Measurements from ENCODE around the gene ZFP64. TPM values are rescaled to one million over a fixed set of nuclear protein-coding genes. Genes with fewer than 3 reads are reported as not detected.
A peak's percentile ranks its signal among the peaks of the same experiment; 100 is the strongest.
"Not testable (repeated sequence)": the region's sequence is repeated elsewhere in the genome, so short reads cannot be mapped to it uniquely, and the experiment has no call there.

The ZFP64 gene
- 10.8 and 14.0 TPM in 2 replicates for total RNA-seq (2014; rRNA removed; shearing (Covaris generic))

- peak; percentile 66 for DNase-seq (ENCODE audit: low spot score)
These were observed at the start of gene ZFP64 for GRCh38 chr20:52191132-52191915. Gene ZFP64 (minus strand): TSS chr20:52191779. CDS start chr20:52191636, 143 bp downstream.

- DNase-seq (ENCODE audit: low spot score): no peak
These were observed 49.2 kb upstream of the ZFP64 start for GRCh38 chr20:52240802-52241201.

GRCh38 chr20:52239102-52239501 lies 47.5 kb upstream of the ZFP64 start:
- no peak for DNase-seq (ENCODE audit: low spot score)

- no peak for DNase-seq (ENCODE audit: low spot score)
These were observed 44.7 kb upstream of the ZFP64 start for GRCh38 chr20:52236292-52236691.

GRCh38 chr20:52235129-52235528 lies 43.5 kb upstream of the ZFP64 start:
- DNase-seq (ENCODE audit: low spot score): no peak

GRCh38 chr20:52234302-52235045 lies 42.9 kb upstream of the ZFP64 start:
- DNase-seq (ENCODE audit: low spot score): no peak

- no peak for DNase-seq (ENCODE audit: low spot score)
These were observed 39.7 kb upstream of the ZFP64 start for GRCh38 chr20:52231230-52231746.

GRCh38 chr20:52230409-52230808 lies 38.8 kb upstream of the ZFP64 start:
- peak; percentile 23 for DNase-seq (ENCODE audit: low spot score)

- not testable (repeated sequence) for DNase-seq (ENCODE audit: low spot score)
These were observed 37.8 kb upstream of the ZFP64 start for GRCh38 chr20:52229346-52229745.

- DNase-seq (ENCODE audit: low spot score): no peak
These were observed 34.8 kb upstream of the ZFP64 start for GRCh38 chr20:52226370-52226769.

- DNase-seq (ENCODE audit: low spot score): no peak
These were observed 33.3 kb upstream of the ZFP64 start for GRCh38 chr20:52224920-52225319.

- not testable (repeated sequence) for DNase-seq (ENCODE audit: low spot score)
These were observed 29.8 kb upstream of the ZFP64 start for GRCh38 chr20:52221362-52221761.

- DNase-seq (ENCODE audit: low spot score): not testable (repeated sequence)
These were observed 29.3 kb upstream of the ZFP64 start for GRCh38 chr20:52220891-52221290.

- DNase-seq (ENCODE audit: low spot score): no peak
These were observed 27.9 kb upstream of the ZFP64 start for GRCh38 chr20:52219441-52219840.

GRCh38 chr20:52217689-52218395 lies 26.3 kb upstream of the ZFP64 start:
- DNase-seq (ENCODE audit: low spot score): no peak

GRCh38 chr20:52213995-52214394 lies 22.4 kb upstream of the ZFP64 start:
- DNase-seq (ENCODE audit: low spot score): no peak

- no peak for DNase-seq (ENCODE audit: low spot score)
These were observed 21.4 kb upstream of the ZFP64 start for GRCh38 chr20:52212943-52213342.

- DNase-seq (ENCODE audit: low spot score): no peak
These were observed 18.7 kb upstream of the ZFP64 start for GRCh38 chr20:52210037-52210990.

- DNase-seq (ENCODE audit: low spot score): no peak
These were observed 17.6 kb upstream of the ZFP64 start for GRCh38 chr20:52209154-52209571.

GRCh38 chr20:52207020-52207810 lies 15.6 kb upstream of the ZFP64 start:
- DNase-seq (ENCODE audit: low spot score): no peak

Measured in A172 (cell line).